ENCODE data around the gene CFAP20.
"Not testable (repeated sequence)": the region's sequence is repeated elsewhere in the genome, so short reads cannot be mapped to it uniquely, and the experiment has no call there.

The CFAP20 gene

DNA sequence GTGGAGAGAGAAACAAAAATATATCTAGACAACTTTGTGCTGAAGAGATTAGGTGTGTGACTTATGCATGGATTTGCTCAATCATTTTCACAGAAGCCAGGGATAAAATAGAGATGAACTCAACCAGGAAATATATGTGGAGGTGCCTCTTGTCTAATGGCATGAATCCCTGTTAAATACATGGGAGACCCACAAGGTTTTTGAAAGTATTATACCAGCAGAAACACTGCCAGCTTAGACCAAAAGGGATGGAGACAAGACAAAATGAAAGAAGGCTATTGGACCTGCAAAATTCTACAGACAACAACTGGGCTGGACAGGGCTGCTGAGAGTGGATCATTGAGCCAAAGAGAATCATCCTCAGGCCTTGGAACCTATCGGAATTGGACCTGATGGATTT is 52.7 kb downstream of the CFAP20 start:
- no peak overlapping the region for H3K27ac ChIP-seq (ENCODE audit: low read length)
- H3K27me3 ChIP-seq (ENCODE audit: control insufficient read depth, insufficient read depth, low read length): no peaks in the 10 kb centered on the region
- H3K9me3 ChIP-seq (ENCODE audit: control insufficient read depth, low read depth, low read length): no peaks in the 10 kb centered on the region
- no peaks in the 10 kb centered on the region for H3K4me1 ChIP-seq (ENCODE audit: control insufficient read depth, low read depth, low read length)
- H3K36me3 ChIP-seq (ENCODE audit: control insufficient read depth, low read depth, low read length): no peaks in the 10 kb centered on the region
- no peak overlapping the region for H3K4me3 ChIP-seq (ENCODE audit: low read length)
- no peak overlapping the region for H3K9ac ChIP-seq (ENCODE audit: low read length)

DNA sequence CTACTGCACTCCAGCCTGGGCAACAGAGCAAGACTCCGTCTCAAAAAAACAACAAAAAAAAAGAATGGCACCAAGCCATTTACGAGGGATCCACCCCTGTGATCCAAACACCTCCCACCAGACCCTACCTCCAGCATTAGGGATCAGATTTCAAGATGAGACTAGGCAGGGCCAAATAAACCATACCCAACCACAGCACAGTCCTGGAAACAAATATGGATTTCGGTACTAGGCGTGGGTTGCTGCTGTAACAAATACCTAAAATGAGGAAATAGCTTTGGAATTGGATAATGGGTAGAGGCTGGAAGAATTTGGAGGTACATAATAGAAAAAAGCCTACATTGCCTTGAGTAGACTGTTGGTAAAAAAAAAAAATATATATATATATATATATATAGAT is 54.5 kb downstream of the CFAP20 start:
- H3K4me3 ChIP-seq (ENCODE audit: low read length): no peak overlapping the region
- no peaks in the 10 kb centered on the region for H3K36me3 ChIP-seq (ENCODE audit: control insufficient read depth, low read depth, low read length)
- no peak overlapping the region for H3K9ac ChIP-seq (ENCODE audit: low read length)
- H3K4me1 ChIP-seq (ENCODE audit: control insufficient read depth, low read depth, low read length): no peaks in the 10 kb centered on the region
- no peak overlapping the region for H3K27ac ChIP-seq (ENCODE audit: low read length)
- H3K9me3 ChIP-seq (ENCODE audit: control insufficient read depth, low read depth, low read length): no peaks in the 10 kb centered on the region
- H3K27me3 ChIP-seq (ENCODE audit: control insufficient read depth, insufficient read depth, low read length): no peaks in the 10 kb centered on the region

DNA sequence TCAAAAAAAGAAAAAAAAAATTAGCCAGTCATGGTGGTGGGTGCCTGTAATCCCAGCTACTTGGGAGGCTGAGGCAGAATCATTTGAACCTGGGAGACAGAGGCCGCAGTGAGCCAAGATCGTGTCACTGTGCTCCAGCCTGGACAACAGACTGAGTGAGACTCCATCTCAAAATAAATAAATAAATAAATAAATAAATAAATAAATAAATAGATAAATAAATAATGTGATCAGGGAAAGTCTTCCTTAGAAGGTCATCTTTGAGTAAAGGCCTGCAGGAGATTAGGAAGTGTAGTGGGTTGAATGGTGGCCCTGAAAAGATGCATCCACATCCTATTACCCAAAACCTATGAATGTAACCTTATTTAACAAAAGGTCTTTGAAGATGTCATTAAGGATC is 56.1 kb downstream of the CFAP20 start:
- H3K4me1 ChIP-seq (ENCODE audit: control insufficient read depth, low read depth, low read length); H3K4me3 ChIP-seq (ENCODE audit: low read length); H3K27me3 ChIP-seq (ENCODE audit: control insufficient read depth, insufficient read depth, low read length); H3K9me3 ChIP-seq (ENCODE audit: control insufficient read depth, low read depth, low read length); H3K9ac ChIP-seq (ENCODE audit: low read length); H3K27ac ChIP-seq (ENCODE audit: low read length); H3K36me3 ChIP-seq (ENCODE audit: control insufficient read depth, low read depth, low read length): not testable (repeated sequence)

DNA sequence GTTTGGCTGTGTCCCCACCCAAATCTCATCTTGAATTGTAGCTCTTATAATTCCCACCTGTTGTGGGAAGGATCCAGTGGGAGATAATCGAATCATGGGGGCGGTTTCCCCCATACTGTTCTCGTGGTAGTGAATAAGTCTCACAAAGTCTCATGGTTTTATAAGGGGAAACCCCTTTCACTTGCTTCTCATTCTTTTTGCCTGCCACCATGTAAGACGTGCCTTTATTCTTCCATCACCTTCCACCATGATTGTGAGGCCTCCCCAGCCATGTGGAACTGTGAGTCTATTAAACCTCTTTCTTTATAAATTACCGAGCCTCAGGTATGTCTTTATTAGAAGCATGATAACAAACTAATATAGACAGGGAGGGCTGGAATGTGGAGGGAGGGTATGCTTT is 57.0 kb downstream of the CFAP20 start:
- not testable (repeated sequence) for H3K4me1 ChIP-seq (ENCODE audit: control insufficient read depth, low read depth, low read length); H3K9me3 ChIP-seq (ENCODE audit: control insufficient read depth, low read depth, low read length); H3K4me3 ChIP-seq (ENCODE audit: low read length); H3K9ac ChIP-seq (ENCODE audit: low read length); H3K27ac ChIP-seq (ENCODE audit: low read length); H3K36me3 ChIP-seq (ENCODE audit: control insufficient read depth, low read depth, low read length); H3K27me3 ChIP-seq (ENCODE audit: control insufficient read depth, insufficient read depth, low read length)

DNA sequence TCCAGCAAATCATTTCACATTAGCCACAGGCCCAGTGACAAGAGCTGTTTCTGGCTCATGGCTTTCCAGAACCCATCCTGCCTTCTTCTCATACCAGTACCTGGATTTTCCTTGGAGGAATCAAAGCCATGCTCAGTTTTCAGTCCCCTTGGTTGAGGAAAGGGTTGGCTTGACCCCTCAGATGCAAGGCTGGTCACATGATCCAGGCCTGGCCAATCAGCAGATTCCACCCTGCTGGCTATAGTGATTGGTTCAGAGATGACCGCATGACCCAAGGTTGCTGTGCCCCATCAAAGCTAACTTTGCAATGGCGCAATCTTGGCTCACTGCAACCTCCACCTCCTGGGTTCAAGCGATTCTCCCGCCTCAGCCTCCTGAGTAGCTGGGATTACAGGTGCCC is 58.6 kb downstream of the CFAP20 start:
- Histone ChIP-seq H3K9ac (ENCODE audit: low read length) (no peak overlapping the region), H3K4me3 (ENCODE audit: low read length) (no peak overlapping the region), H3K36me3 (ENCODE audit: control insufficient read depth, low read depth, low read length) (no peaks in the 10 kb centered on the region), H3K27ac (ENCODE audit: low read length) (no peak overlapping the region), H3K9me3 (ENCODE audit: control insufficient read depth, low read depth, low read length) (no peaks in the 10 kb centered on the region), H3K4me1 (ENCODE audit: control insufficient read depth, low read depth, low read length) (no peaks in the 10 kb centered on the region), H3K27me3 (ENCODE audit: control insufficient read depth, insufficient read depth, low read length) (no peaks in the 10 kb centered on the region)

Data from iPS-18a (cell line).